K562 (cell line): ENCODE results near the gene SFXN2. TPM values are rescaled to one million over a fixed set of nuclear protein-coding genes. Genes with fewer than 3 reads are reported as not detected.

Experiments
- ELF2 ChIP-seq: fragments of 250-450 bp; sonication (Bioruptor Pico); IDR thresholded peaks from 2 replicates; pipeline ENCODE4 v1.5.0; 2021; ENCODE audit warnings: mild to moderate bottlenecking
- HMBOX1 ChIP-seq: sonication (generic); IDR thresholded peaks from 2 replicates; pipeline ENCODE4 v1.6.1; 2016
- HMGXB4 ChIP-seq: sonication (generic); formaldehyde crosslinking; IDR thresholded peaks from 2 replicates; pipeline ENCODE4 v1.8.1; 2023; ENCODE audit warnings: mild to moderate bottlenecking, missing genetic modification reagents
- KDM2B ChIP-seq: fragments of 250-450 bp; sonication (Bioruptor Pico); IDR thresholded peaks from 2 replicates; pipeline ENCODE4 v1.8.0; 2021; ENCODE audit warnings: mild to moderate bottlenecking, moderate library complexity
- MNT ChIP-seq, 2 experiments: fragments of 450-650 bp; conservative IDR thresholded peaks; 2 replicates each; pipeline ENCODE4 v1.6.1; 2017; ENCODE audit warnings: mild to moderate bottlenecking in 2 of 2, moderate library complexity in 2 of 2
- NBN ChIP-seq: fragments of 450-650 bp; IDR thresholded peaks from 2 replicates; pipeline ENCODE4 v1.6.1; 2016; ENCODE audit warnings: low read depth, mild to moderate bottlenecking
- PRDM10 ChIP-seq: fragments of 450-650 bp; IDR thresholded peaks from 2 replicates; pipeline ENCODE4 v1.6.1; 2018; ENCODE audit not compliant: partially characterized antibody
- SIN3A ChIP-seq, 2 experiments: fragments of 150-350 bp in 1 of 2; IDR thresholded peaks; 2 replicates each; pipeline ENCODE4 v1.6.1; 2011 to 2016; ENCODE audit warnings: borderline replicate concordance in 2 of 2, low read depth in 2 of 2, low read length in 2 of 2, mild to moderate bottlenecking in 2 of 2, moderate library complexity in 2 of 2; ENCODE audit not compliant: control insufficient read depth in 1 of 2
- STAT5B ChIP-seq: fragments of 250-450 bp; sonication (Bioruptor Pico); IDR thresholded peaks from 2 replicates; pipeline ENCODE4 v1.8.0; 2021; ENCODE audit warnings: mild to moderate bottlenecking, inconsistent platforms
- TAF9B ChIP-seq: fragments of 450-650 bp; IDR thresholded peaks from 2 replicates; pipeline ENCODE4 v1.6.1; 2018; ENCODE audit warnings: mild to moderate bottlenecking; ENCODE audit not compliant: partially characterized antibody
- VEZF1 ChIP-seq: fragments of 200-800 bp; sonication (Bioruptor generic); IDR thresholded peaks from 2 replicates; pipeline ENCODE4 v1.6.1; 2017; ENCODE audit warnings: missing genetic modification characterization, missing compliant biosample characterization
- polyA plus RNA-seq, 8 experiments: library from polyadenylated mRNA; depleted of rRNA in 4 of 8; stranded (reverse) in 5 of 8; unstranded in 3 of 8; fragments of >200 nt; fragmentation: Nextera tagmentation in 2 of 8; fragmentation: Illumina TruSeq in 1 of 8; extraction: Ambion mirVana in 2 of 8; extraction: Trizol in 1 of 8; gene quantifications; 2 replicates each; pipeline versions ENCODE4 v1.2.1 to v1.2.3, GENCODE V29; 2011 to 2014; ENCODE audit warnings: inconsistent platforms in 1 of 8, missing spikeins in 1 of 8
- total RNA-seq, 7 experiments: library from RNA; depleted of rRNA in 6 of 7; stranded (reverse); fragments of >200 nt in 6 of 7; fragmentation: Illumina TruSeq in 2 of 7; extraction: Trizol in 2 of 7; gene quantifications; 2 replicates each; pipeline versions ENCODE4 v1.2.1 to v1.2.3, GENCODE V29; 2011 to 2021; ENCODE audit warnings: low replicate concordance in 1 of 7

SFXN2 gene
- total and polyA plus RNA-seq, 9 of the 15 experiments (the other 6 are each of a cell fraction or from before 2014, with no cell fraction given), result 7.3 to 23.8 (median 15.7) TPM

- TF ChIP-seq ELF2 (CRISPR knock-in tag) (peak; percentile 98), SIN3A (IDR thresholded peaks at IDR 0.05; ENCODE audit: borderline replicate concordance in 2 of 2, control insufficient read depth in 1 of 2, low read depth in 2 of 2, low read length in 2 of 2) (peak; percentile 11 to 69; a peak in 1 of 4 replicates), KDM2B (CRISPR knock-in tag) (no peak), NBN (peak; percentile 30; the same call in 1 of the 2 replicates), HMBOX1 (no peak), VEZF1 (peak; percentile 78), MNT (conservative IDR thresholded peaks at IDR 0.05) (peak; percentile 27 to 74; a peak in 3 of 4 replicates), STAT5B (no peak), PRDM10 (peak; percentile 10), HMGXB4 (CRISPR knock-in tag) (no peak), TAF9B (no peak)
Measured at GRCh38 chr10:102743588-102744373, 29.3 kb downstream of the SFXN2 start, which contains the start of gene WBP1L (continued).
